ENCODE measurements around the gene KANSL1.

Gene KANSL1

GRCh38 chr17:46200197-46200596, 7.0 kb upstream of the KANSL1 start:
- Histone ChIP-seq H3K4me1 (ENCODE audit: control insufficient read depth, insufficient read depth, low read length, poor library complexity, severe bottlenecking) (no peaks in the 10 kb centered on the region), H3K36me3 (ENCODE audit: control insufficient read depth, insufficient read depth, low read length) (peaks cover 5% of the 10 kb centered on the region), H3K27ac (ENCODE audit: low read depth, low read length, severe bottlenecking) (no peak overlapping the region), H3K9me3 (ENCODE audit: control insufficient read depth, low read length) (peaks cover 3% of the 10 kb centered on the region), H3K4me3 (ENCODE audit: extremely low read depth, insufficient read depth, low read length, poor library complexity, severe bottlenecking) (no peak overlapping the region)
- WGBS, 2 experiments (ENCODE audit: insufficient coverage in 2 of 2), result 80 to 100% methylated on average over 1 to 2 of the region's 7 CpGs

DNA sequence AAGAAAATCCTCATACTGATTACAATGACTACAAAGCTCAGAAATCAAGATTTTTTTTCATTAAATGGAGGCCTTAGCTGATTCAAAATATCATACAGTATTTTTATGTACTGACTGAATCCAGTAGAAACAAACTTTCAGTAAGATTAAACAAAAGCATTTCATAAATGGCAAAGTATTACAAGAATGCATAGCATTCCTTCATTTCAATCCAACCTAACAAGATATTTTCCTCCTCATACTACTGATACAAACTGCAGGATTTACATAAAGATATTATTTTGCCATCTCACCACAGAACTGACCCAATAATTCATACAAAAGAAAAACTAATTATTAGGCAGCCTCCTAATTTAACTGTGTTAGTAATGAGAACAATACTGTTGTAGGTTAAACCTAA, 6.2 kb upstream of the KANSL1 start:
- no peaks in the 10 kb centered on the region for H3K4me1 ChIP-seq (ENCODE audit: control insufficient read depth, insufficient read depth, low read length, poor library complexity, severe bottlenecking)
- H3K9me3 ChIP-seq (ENCODE audit: control insufficient read depth, low read length), result peaks cover 3% of the 10 kb centered on the region
- no peak overlapping the region for H3K4me3 ChIP-seq (ENCODE audit: extremely low read depth, insufficient read depth, low read length, poor library complexity, severe bottlenecking)
- H3K27ac ChIP-seq (ENCODE audit: low read depth, low read length, severe bottlenecking), result no peak overlapping the region
- peaks cover 4% of the 10 kb centered on the region for H3K36me3 ChIP-seq (ENCODE audit: control insufficient read depth, insufficient read depth, low read length)

- WGBS, 2 experiments (ENCODE audit: insufficient coverage in 2 of 2), result 100% methylated on average over 1 of the region's 1 CpG
- peaks cover 4% of the 10 kb centered on the region for H3K36me3 ChIP-seq (ENCODE audit: control insufficient read depth, insufficient read depth, low read length)
- H3K4me3 ChIP-seq (ENCODE audit: extremely low read depth, insufficient read depth, low read length, poor library complexity, severe bottlenecking), result no peak overlapping the region
- H3K9me3 ChIP-seq (ENCODE audit: control insufficient read depth, low read length), result peaks cover 3% of the 10 kb centered on the region
- no peak overlapping the region for H3K27ac ChIP-seq (ENCODE audit: low read depth, low read length, severe bottlenecking)
- no peaks in the 10 kb centered on the region for H3K4me1 ChIP-seq (ENCODE audit: control insufficient read depth, insufficient read depth, low read length, poor library complexity, severe bottlenecking)
These were observed 5.0 kb upstream of the KANSL1 start for GRCh38 chr17:46198233-46198632.

DNA sequence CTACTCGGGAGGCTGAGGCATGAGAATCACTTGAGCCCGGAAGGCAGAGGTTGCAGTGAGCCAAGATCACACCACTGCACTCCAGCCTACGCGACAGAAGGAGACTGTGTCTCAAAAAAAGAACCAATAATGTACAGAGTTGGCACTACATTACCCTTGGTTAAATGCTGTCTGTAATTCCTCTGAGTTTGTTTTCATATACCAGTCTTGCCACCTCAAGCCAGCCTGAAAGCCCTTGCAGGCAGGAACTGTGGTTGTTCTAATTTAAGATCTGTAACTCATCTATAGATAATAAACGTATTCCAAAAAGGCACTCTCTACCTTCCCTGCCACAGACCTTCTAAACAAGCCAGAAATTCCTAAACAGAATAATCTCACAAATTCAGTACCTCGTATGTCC, 4.3 kb upstream of the KANSL1 start:
- WGBS, 2 experiments (ENCODE audit: insufficient coverage in 2 of 2), result 94 to 99% methylated on average over 5 of the region's 6 CpGs
- Histone ChIP-seq H3K36me3 (ENCODE audit: control insufficient read depth, insufficient read depth, low read length) (peaks cover 4% of the 10 kb centered on the region), H3K9me3 (ENCODE audit: control insufficient read depth, low read length) (peaks cover 3% of the 10 kb centered on the region), H3K27ac (ENCODE audit: low read depth, low read length, severe bottlenecking) (no peak overlapping the region), H3K4me3 (ENCODE audit: extremely low read depth, insufficient read depth, low read length, poor library complexity, severe bottlenecking) (no peak overlapping the region), H3K4me1 (ENCODE audit: control insufficient read depth, insufficient read depth, low read length, poor library complexity, severe bottlenecking) (no peaks in the 10 kb centered on the region)

- Histone ChIP-seq H3K36me3 (ENCODE audit: control insufficient read depth, insufficient read depth, low read length) (peaks cover 4% of the 10 kb centered on the region), H3K4me1 (ENCODE audit: control insufficient read depth, insufficient read depth, low read length, poor library complexity, severe bottlenecking) (no peaks in the 10 kb centered on the region), H3K4me3 (ENCODE audit: extremely low read depth, insufficient read depth, low read length, poor library complexity, severe bottlenecking) (no peak overlapping the region), H3K9me3 (ENCODE audit: control insufficient read depth, low read length) (peaks cover 3% of the 10 kb centered on the region), H3K27ac (ENCODE audit: low read depth, low read length, severe bottlenecking) (no peak overlapping the region)
- no CpG with 5 or more reads among the region's 2 CpGs for WGBS, 2 experiments (ENCODE audit: insufficient coverage in 2 of 2)
These were observed 2.9 kb upstream of the KANSL1 start for GRCh38 chr17:46195939-46196716.

GRCh38 chr17:46195217-46195855, 2.1 kb upstream of the KANSL1 start:
- WGBS, 2 experiments (ENCODE audit: insufficient coverage in 2 of 2), result 82 to 100% methylated on average over 4 of the region's 5 CpGs
- peaks cover 3% of the 10 kb centered on the region for H3K9me3 ChIP-seq (ENCODE audit: control insufficient read depth, low read length)

DNA sequence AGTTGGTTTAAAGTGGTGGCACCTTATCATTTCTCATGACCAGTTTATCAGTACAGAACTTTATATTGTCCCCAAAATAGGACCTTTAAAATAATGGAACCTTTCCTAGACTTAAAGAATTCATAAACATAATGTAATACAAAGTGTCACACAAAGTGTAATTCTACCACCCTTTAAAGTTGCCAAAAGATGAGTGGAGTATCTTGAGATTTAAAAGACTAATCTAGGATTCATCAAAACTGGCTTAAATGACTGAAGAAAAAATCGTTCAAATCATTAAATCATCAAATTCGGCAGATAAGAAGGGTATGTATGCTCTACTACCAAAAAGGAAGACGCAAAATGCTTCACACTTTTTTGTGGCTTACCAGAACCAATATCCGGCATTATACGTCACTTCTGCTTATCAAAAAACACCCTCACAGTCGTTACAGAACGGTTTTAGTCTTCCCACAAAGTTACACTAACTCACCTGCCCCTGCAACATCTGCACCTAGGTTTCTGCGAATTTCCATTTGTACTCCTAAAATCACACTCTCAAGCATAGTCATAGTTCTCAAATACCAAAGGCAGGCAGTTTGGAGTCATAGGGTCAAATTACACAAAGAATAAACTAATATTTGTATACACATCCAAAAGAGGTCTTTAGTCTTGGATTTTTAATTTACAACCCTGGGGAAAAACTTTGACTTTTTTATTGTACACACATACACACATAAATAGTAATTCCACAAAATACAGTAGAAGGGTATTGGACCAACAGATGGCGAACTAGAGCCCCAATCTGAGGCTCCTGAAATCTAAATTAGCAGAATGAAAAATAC, 1.4 kb upstream of the KANSL1 start:
- peaks cover 4% of the 10 kb centered on the region for H3K36me3 ChIP-seq (ENCODE audit: control insufficient read depth, insufficient read depth, low read length)
- WGBS, 2 experiments (ENCODE audit: insufficient coverage in 2 of 2), result 60 to 65% methylated on average over 7 to 8 of the region's 9 CpGs
- peak overlapping the region; percentile 96 for H3K27ac ChIP-seq (ENCODE audit: low read depth, low read length, severe bottlenecking)
- no peaks in the 10 kb centered on the region for H3K4me1 ChIP-seq (ENCODE audit: control insufficient read depth, insufficient read depth, low read length, poor library complexity, severe bottlenecking)
- H3K9me3 ChIP-seq (ENCODE audit: control insufficient read depth, low read length), result peaks cover 3% of the 10 kb centered on the region
- H3K4me3 ChIP-seq (ENCODE audit: extremely low read depth, insufficient read depth, low read length, poor library complexity, severe bottlenecking), result peak overlapping the region; percentile 97

More at GRCh38 chr17:46195217-46195855, 2.1 kb upstream of the KANSL1 start:
- no peak overlapping the region for H3K27ac ChIP-seq (ENCODE audit: low read depth, low read length, severe bottlenecking)
- H3K4me3 ChIP-seq (ENCODE audit: extremely low read depth, insufficient read depth, low read length, poor library complexity, severe bottlenecking), result no peak overlapping the region
- H3K36me3 ChIP-seq (ENCODE audit: control insufficient read depth, insufficient read depth, low read length), result peaks cover 4% of the 10 kb centered on the region
- no peaks in the 10 kb centered on the region for H3K4me1 ChIP-seq (ENCODE audit: control insufficient read depth, insufficient read depth, low read length, poor library complexity, severe bottlenecking)

DNA sequence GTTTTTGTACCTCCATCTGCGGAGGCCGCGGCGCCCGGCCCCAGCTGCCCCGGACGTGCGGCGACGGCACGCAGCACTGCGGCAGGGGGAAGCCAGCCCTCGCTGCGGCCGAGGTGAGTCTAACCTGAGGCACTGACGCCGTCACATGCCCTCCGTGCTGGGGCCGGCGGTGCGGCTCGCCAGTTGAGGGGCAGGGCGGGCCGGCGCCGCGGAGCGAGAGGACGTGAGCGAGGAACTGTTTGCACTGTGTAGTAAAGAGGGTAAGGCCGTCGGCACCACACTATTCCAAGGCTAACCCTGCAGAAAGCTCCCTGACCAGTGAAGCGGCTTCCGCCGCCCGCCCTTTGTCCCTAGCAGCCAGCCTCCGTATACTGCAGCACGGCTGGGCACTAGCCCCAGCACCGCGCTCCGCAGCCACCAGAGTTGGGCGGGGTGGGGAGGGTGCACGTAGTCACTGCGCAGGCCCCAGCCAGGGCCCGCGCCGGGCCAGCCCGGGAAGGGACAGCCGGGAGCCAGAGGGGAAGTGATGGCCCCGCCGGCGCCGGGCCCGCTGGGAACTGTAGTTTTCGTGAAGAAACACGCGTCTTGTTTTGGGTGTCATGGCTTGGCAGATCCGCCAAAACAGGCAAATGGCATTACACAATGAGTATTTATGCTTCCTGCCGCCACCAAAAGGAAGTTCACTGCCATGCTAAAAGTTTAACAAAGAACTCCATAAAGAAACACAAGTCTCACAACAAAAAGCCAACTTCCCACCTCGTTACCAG, 580 bp upstream of the KANSL1 start:
- H3K9me3 ChIP-seq (ENCODE audit: control insufficient read depth, low read length), result peaks cover 3% of the 10 kb centered on the region
- peaks cover 4% of the 10 kb centered on the region for H3K36me3 ChIP-seq (ENCODE audit: control insufficient read depth, insufficient read depth, low read length)
- H3K4me3 ChIP-seq (ENCODE audit: extremely low read depth, insufficient read depth, low read length, poor library complexity, severe bottlenecking), result peak overlapping the region; percentile 97
- peak overlapping the region; percentile 96 for H3K27ac ChIP-seq (ENCODE audit: low read depth, low read length, severe bottlenecking)
- 0 to 1% methylated on average over 35 to 49 of the region's 60 CpGs for WGBS, 2 experiments (ENCODE audit: insufficient coverage in 2 of 2)
- no peaks in the 10 kb centered on the region for H3K4me1 ChIP-seq (ENCODE audit: control insufficient read depth, insufficient read depth, low read length, poor library complexity, severe bottlenecking)

DNA sequence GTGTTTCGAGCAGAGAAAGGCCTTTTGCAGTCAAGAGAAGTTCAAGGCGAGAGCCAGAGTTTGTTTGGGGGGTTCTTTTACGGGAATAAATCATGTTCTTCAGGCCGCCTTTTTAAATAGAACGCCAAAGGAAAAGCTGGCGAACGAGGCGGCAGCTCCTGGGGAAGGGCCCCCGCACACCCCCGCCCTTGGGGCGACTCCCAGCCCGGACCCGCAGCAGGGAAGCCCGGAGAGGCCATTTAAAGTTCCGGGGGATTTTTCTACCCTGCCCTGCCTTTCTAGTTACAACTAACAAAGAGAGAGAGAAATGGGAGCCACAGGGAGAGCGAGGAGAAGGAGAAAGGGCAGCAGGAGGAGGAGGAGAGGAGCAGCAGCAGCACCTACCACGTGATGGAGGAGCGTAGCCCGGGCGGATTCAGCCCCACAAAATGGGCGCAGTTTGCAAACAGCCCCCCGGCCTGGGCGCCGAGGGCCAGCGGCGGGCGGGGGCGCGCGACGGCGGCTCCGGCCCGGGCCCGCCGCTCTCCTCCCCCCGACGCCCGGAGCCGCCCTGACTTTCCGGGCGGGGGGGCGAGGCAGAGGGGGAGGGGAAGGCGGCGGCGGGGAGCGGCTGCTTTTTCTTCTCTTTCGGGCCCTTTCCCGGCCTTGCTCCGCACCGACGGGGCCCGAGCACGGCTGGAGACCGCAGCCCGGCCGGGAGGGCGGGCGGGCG, 634 bp downstream of the KANSL1 start:
- Histone ChIP-seq H3K36me3 (ENCODE audit: control insufficient read depth, insufficient read depth, low read length) (peaks cover 11% of the 10 kb centered on the region), H3K9me3 (ENCODE audit: control insufficient read depth, low read length) (no peaks in the 10 kb centered on the region), H3K4me1 (ENCODE audit: control insufficient read depth, insufficient read depth, low read length, poor library complexity, severe bottlenecking) (peaks cover 8% of the 10 kb centered on the region), H3K27ac (ENCODE audit: low read depth, low read length, severe bottlenecking) (peak overlapping the region; percentile 97), H3K4me3 (ENCODE audit: extremely low read depth, insufficient read depth, low read length, poor library complexity, severe bottlenecking) (peak overlapping the region; percentile 97)
- WGBS, 2 experiments (ENCODE audit: insufficient coverage in 2 of 2), result 0% methylated on average over 11 to 12 of the region's 60 CpGs

DNA sequence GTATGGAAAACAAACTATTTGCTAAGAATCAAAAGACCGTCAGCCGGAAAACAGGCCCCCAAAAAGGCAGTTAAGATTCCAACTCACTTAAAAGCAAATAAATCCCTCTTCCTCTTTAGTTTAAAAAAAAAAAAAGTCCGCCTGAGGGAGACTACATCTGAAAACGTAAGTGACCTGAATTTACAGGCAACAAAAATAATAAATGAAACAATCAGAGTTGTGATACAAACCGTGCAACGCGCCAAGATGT, 1.1 kb downstream of the KANSL1 start:
- H3K27ac ChIP-seq (ENCODE audit: low read depth, low read length, severe bottlenecking), result peak overlapping the region; percentile 97
- peaks cover 8% of the 10 kb centered on the region for H3K4me1 ChIP-seq (ENCODE audit: control insufficient read depth, insufficient read depth, low read length, poor library complexity, severe bottlenecking)
- peak overlapping the region; percentile 97 for H3K4me3 ChIP-seq (ENCODE audit: extremely low read depth, insufficient read depth, low read length, poor library complexity, severe bottlenecking)
- 0% methylated on average over 5 of the region's 7 CpGs for WGBS, 2 experiments (ENCODE audit: insufficient coverage in 2 of 2)
- H3K9me3 ChIP-seq (ENCODE audit: control insufficient read depth, low read length), result no peaks in the 10 kb centered on the region
- H3K36me3 ChIP-seq (ENCODE audit: control insufficient read depth, insufficient read depth, low read length), result peaks cover 8% of the 10 kb centered on the region
